Mammary epithelial cell (primary cell): ENCODE data around the gene MAGI3.

Experiments used
- EZH2 ChIP-seq: IDR thresholded peaks from 2 replicates; pipeline ENCODE4 v1.6.1; 2012; ENCODE audit warnings: low read length, inconsistent platforms, borderline replicate concordance
- TF ChIP-seq, protein P1 (sequence below), 2 donors: IDR thresholded peaks in 1 of 2; conservative IDR thresholded peaks in 1 of 2; 2 replicates each; pipeline ENCODE4 v1.5.1; 2011 to 2012; ENCODE audit warnings: inconsistent platforms in 2 of 2, low read length in 2 of 2, mild to moderate bottlenecking in 2 of 2, control low read depth in 1 of 2, low read depth in 1 of 2; ENCODE audit not compliant: insufficient read depth in 1 of 2; ENCODE audit errors: extremely low read depth in 1 of 2

DNA sequence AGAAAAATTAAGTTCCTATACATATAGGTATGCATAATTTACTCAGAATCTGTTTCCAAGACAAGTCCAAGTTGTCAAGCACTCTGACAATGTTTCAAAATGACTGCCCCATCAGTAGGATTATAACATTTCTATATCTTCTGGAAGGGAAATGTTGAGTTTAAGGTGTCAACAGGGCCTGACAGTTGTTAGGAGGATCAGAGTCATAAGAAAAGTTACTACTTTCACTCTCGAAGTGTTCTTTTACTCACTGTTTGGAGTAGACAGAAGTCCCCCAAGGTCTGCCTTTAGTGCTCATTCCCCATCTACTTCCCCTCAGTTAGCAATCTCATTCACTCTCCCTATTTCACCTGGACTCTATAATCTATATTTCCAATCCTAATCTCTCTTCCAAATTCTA, 20.6 kb upstream of the MAGI3 start:
- TF ChIP-seq, protein P1, sequence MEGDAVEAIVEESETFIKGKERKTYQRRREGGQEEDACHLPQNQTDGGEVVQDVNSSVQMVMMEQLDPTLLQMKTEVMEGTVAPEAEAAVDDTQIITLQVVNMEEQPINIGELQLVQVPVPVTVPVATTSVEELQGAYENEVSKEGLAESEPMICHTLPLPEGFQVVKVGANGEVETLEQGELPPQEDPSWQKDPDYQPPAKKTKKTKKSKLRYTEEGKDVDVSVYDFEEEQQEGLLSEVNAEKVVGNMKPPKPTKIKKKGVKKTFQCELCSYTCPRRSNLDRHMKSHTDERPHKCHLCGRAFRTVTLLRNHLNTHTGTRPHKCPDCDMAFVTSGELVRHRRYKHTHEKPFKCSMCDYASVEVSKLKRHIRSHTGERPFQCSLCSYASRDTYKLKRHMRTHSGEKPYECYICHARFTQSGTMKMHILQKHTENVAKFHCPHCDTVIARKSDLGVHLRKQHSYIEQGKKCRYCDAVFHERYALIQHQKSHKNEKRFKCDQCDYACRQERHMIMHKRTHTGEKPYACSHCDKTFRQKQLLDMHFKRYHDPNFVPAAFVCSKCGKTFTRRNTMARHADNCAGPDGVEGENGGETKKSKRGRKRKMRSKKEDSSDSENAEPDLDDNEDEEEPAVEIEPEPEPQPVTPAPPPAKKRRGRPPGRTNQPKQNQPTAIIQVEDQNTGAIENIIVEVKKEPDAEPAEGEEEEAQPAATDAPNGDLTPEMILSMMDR (conservative IDR thresholded peaks at IDR 0.05 in 1 of 2, IDR thresholded peaks at IDR 0.05 in 1 of 2; ENCODE audit: extremely low read depth in 1 of 2, insufficient read depth in 1 of 2, low read depth in 1 of 2, low read length in 2 of 2) = no peak
- no peak for TF ChIP-seq EZH2
